ENCODE data around the gene GSTP1. TPM values are rescaled to one million over a fixed set of nuclear protein-coding genes. Genes with fewer than 3 reads are reported as not detected.

Gene GSTP1
- total RNA-seq, 1 experiment from 2014 or later, result 1,799 TPM

DNA sequence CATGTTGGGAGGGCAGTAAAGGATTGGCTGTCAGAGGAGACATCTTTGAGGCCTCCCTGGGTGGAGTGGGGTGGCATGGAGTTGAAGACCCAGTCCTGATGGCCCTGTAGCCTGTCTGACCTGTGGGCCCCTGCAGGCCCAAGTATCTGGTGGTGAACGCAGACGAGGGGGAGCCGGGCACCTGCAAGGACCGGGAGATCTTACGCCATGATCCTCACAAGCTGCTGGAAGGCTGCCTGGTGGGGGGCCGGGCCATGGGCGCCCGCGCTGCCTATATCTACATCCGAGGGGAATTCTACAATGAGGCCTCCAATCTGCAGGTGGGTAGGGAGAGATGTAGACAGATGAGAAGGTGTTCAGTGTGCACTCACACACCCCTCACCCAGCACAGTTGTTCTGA lies 25.7 kb downstream of the GSTP1 start:
- Histone ChIP-seq H3K4me1 (peaks cover 10% of the 10 kb centered on the region; the same call in 1 of the 2 replicates), H3K9me3 (no peaks in the 10 kb centered on the region), H3K27me3 (replicated peaks; ENCODE audit: control insufficient read depth, insufficient read depth, low read length) (no peaks in the 10 kb centered on the region), H3K36me3 (ENCODE audit: control insufficient read depth, insufficient read depth, low read length) (peaks cover 11% of the 10 kb centered on the region), H3K4me3 (ENCODE audit: low read depth, low read length) (no peak overlapping the region)
- H3K9me3 Mint-ChIP-seq (ENCODE audit: unreplicated experiment), result no peaks in the 10 kb centered on the region
- H3K27ac Mint-ChIP-seq (ENCODE audit: unreplicated experiment), result no peak overlapping the region
- no peaks in the 10 kb centered on the region for H3K4me1 Mint-ChIP-seq (ENCODE audit: low read depth, unreplicated experiment)
- POLR2A ChIA-PET, result no interaction called here
- no TSS peak for BruUV-seq (replicated peaks)
- H3K27me3 Mint-ChIP-seq (ENCODE audit: insufficient read depth, unreplicated experiment), result no peaks in the 10 kb centered on the region
- CTCF ChIA-PET, result no interaction called here
- no peak overlapping the region for H3K4me3 Mint-ChIP-seq (ENCODE audit: unreplicated experiment)
- intact Hi-C loops (cut with micrococcal nuclease; ENCODE audit: unreplicated experiment), result no loop called here
- H3K36me3 Mint-ChIP-seq (ENCODE audit: insufficient read depth, unreplicated experiment), result peaks cover 42% of the 10 kb centered on the region
- TF ChIP-seq, protein P1, sequence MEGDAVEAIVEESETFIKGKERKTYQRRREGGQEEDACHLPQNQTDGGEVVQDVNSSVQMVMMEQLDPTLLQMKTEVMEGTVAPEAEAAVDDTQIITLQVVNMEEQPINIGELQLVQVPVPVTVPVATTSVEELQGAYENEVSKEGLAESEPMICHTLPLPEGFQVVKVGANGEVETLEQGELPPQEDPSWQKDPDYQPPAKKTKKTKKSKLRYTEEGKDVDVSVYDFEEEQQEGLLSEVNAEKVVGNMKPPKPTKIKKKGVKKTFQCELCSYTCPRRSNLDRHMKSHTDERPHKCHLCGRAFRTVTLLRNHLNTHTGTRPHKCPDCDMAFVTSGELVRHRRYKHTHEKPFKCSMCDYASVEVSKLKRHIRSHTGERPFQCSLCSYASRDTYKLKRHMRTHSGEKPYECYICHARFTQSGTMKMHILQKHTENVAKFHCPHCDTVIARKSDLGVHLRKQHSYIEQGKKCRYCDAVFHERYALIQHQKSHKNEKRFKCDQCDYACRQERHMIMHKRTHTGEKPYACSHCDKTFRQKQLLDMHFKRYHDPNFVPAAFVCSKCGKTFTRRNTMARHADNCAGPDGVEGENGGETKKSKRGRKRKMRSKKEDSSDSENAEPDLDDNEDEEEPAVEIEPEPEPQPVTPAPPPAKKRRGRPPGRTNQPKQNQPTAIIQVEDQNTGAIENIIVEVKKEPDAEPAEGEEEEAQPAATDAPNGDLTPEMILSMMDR (IDR thresholded peaks at IDR 0.05; ENCODE audit: insufficient read depth in 1 of 2, low read depth in 1 of 2, low read length in 1 of 2, severe bottlenecking in 1 of 2, unreplicated experiment in 1 of 2), result no peak
- DNase-seq, result no peak

DNA sequence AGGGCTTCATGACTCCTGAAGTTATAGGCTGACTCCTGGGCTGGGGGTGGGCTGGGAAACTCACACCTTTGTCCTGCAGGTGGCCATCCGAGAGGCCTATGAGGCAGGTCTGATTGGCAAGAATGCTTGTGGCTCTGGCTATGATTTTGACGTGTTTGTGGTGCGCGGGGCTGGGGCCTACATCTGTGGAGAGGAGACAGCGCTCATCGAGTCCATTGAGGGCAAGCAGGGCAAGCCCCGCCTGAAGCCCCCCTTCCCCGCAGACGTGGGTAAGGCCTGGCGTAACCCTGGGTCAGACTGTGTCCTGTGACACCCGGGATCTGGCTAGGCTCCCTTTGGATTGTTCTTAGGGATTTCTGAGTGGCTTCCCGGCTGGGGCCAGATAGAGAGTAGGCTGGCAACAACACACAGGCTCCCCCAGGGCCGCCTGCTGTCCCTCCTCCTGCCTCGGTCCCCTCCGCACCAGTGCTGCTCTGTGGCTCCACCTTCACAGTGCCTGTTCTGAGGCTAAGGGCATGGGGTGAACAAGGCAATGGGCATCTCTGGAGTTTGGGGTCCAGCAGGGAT lies 26.8 kb downstream of the GSTP1 start:
- H3K36me3 Mint-ChIP-seq (ENCODE audit: insufficient read depth, unreplicated experiment), result peaks cover 42% of the 10 kb centered on the region
- DNase-seq, result no peak
- no peaks in the 10 kb centered on the region for H3K4me1 Mint-ChIP-seq (ENCODE audit: low read depth, unreplicated experiment)
- POLR2A ChIA-PET, result no interaction called here
- no peak overlapping the region for H3K4me3 Mint-ChIP-seq (ENCODE audit: unreplicated experiment)
- H3K4me1 ChIP-seq, result peaks cover 10% of the 10 kb centered on the region; the same call in 1 of the 2 replicates
- TF ChIP-seq, protein P1 (IDR thresholded peaks at IDR 0.05; ENCODE audit: insufficient read depth in 1 of 2, low read depth in 1 of 2, low read length in 1 of 2, severe bottlenecking in 1 of 2, unreplicated experiment in 1 of 2), result no peak
- no peak overlapping the region for H3K27ac Mint-ChIP-seq (ENCODE audit: unreplicated experiment)
- H3K9me3 Mint-ChIP-seq (ENCODE audit: unreplicated experiment), result no peaks in the 10 kb centered on the region
- H3K27me3 ChIP-seq (replicated peaks; ENCODE audit: control insufficient read depth, insufficient read depth, low read length), result no peaks in the 10 kb centered on the region
- CTCF ChIA-PET, result interaction anchor here (0.6 kb wide), 1 partner anchor 303 kb away, joined by 5 read pairs; no protein-coding TSS in a partner anchor
- intact Hi-C loops (cut with micrococcal nuclease; ENCODE audit: unreplicated experiment), result no loop called here
- no peaks in the 10 kb centered on the region for H3K27me3 Mint-ChIP-seq (ENCODE audit: insufficient read depth, unreplicated experiment)
- BruUV-seq (replicated peaks), result no TSS peak
- H3K9me3 ChIP-seq, result no peaks in the 10 kb centered on the region
- no peak overlapping the region for H3K4me3 ChIP-seq (ENCODE audit: low read depth, low read length)
- H3K36me3 ChIP-seq (ENCODE audit: control insufficient read depth, insufficient read depth, low read length), result peaks cover 11% of the 10 kb centered on the region

DNA sequence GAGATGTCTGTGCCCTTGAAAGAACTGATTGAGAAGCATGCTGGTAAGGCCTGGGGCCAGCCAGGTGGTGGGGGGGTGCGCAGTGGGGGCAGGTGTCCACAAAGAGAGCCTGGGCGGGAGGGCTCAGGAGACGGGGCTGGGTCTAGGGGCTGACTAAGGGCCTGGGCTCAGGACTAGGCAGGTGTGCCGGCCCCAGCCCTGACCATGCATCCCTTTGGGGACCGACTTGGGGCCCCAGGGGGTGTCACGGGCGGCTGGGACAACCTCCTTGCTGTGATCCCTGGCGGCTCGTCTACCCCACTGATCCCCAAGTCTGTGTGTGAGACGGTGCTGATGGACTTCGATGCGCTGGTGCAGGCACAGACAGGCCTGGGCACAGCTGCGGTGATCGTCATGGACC lies 27.6 kb downstream of the GSTP1 start:
- CTCF ChIA-PET, result no interaction called here
- H3K36me3 ChIP-seq (ENCODE audit: control insufficient read depth, insufficient read depth, low read length), result peaks cover 11% of the 10 kb centered on the region

More for the DNA sequence above, 27.6 kb downstream of the GSTP1 start:
- TF ChIP-seq, protein P1 (IDR thresholded peaks at IDR 0.05; ENCODE audit: insufficient read depth in 1 of 2, low read depth in 1 of 2, low read length in 1 of 2, severe bottlenecking in 1 of 2, unreplicated experiment in 1 of 2), result no peak
- Mint-ChIP-seq H3K27me3 (ENCODE audit: insufficient read depth, unreplicated experiment) (no peaks in the 10 kb centered on the region), H3K4me1 (ENCODE audit: low read depth, unreplicated experiment) (no peaks in the 10 kb centered on the region), H3K4me3 (ENCODE audit: unreplicated experiment) (no peak overlapping the region), H3K9me3 (ENCODE audit: unreplicated experiment) (no peaks in the 10 kb centered on the region), H3K27ac (ENCODE audit: unreplicated experiment) (no peak overlapping the region), H3K36me3 (ENCODE audit: insufficient read depth, unreplicated experiment) (peaks cover 42% of the 10 kb centered on the region)
- no peaks in the 10 kb centered on the region for H3K9me3 ChIP-seq
- intact Hi-C loops (cut with micrococcal nuclease; ENCODE audit: unreplicated experiment), result no loop called here
- no peaks in the 10 kb centered on the region for H3K27me3 ChIP-seq (replicated peaks; ENCODE audit: control insufficient read depth, insufficient read depth, low read length)
- peaks cover 6% of the 10 kb centered on the region; the same call in 1 of the 2 replicates for H3K4me1 ChIP-seq
- BruUV-seq (replicated peaks), result no TSS peak
- POLR2A ChIA-PET, result no interaction called here
- DNase-seq, result no peak
- H3K4me3 ChIP-seq (ENCODE audit: low read depth, low read length), result no peak overlapping the region

Data from Caco-2 (cell line).